HG03025 (cell line): ENCODE results near the gene KRR1.
"Not testable (repeated sequence)": the region's sequence is repeated elsewhere in the genome, so short reads cannot be mapped to it uniquely, and the experiment has no call there.

ENCODE experiments used
- ATAC-seq: cut with Tn5 transposase; IDR thresholded peaks from one replicate; pipeline ENCODE4 v1.9.1; 2021; ENCODE audit warnings: mild to moderate bottlenecking, moderate library complexity; ENCODE audit not compliant: unreplicated experiment, low FRiP score

Gene KRR1

GRCh38 chr12:75479963-75480461 lies 31.4 kb downstream of the KRR1 start:
- ATAC-seq: peak; percentile 35

- no peak for ATAC-seq
These were observed 33.2 kb downstream of the KRR1 start for GRCh38 chr12:75478116-75478794.

GRCh38 chr12:75477137-75477536 lies 34.3 kb downstream of the KRR1 start:
- ATAC-seq: no peak

- ATAC-seq: no peak
These were observed 35.3 kb downstream of the KRR1 start for GRCh38 chr12:75476071-75476470.

GRCh38 chr12:75474116-75474515 lies 37.3 kb downstream of the KRR1 start:
- ATAC-seq: no peak

GRCh38 chr12:75471902-75472890 lies 39.2 kb downstream of the KRR1 start:
- peak; percentile 78 for ATAC-seq

GRCh38 chr12:75460204-75460603 lies 51.2 kb downstream of the KRR1 start:
- ATAC-seq: no peak

GRCh38 chr12:75459755-75460154 lies 51.7 kb downstream of the KRR1 start:
- no peak for ATAC-seq

- ATAC-seq: not testable (repeated sequence)
These were observed 53.5 kb downstream of the KRR1 start for GRCh38 chr12:75457866-75458265.

- no peak for ATAC-seq
These were observed 54.2 kb downstream of the KRR1 start for GRCh38 chr12:75457191-75457590.

GRCh38 chr12:75455839-75456238 lies 55.6 kb downstream of the KRR1 start:
- ATAC-seq: no peak

GRCh38 chr12:75452675-75453330 lies 58.6 kb downstream of the KRR1 start:
- ATAC-seq: no peak

GRCh38 chr12:75447691-75448393 lies 63.6 kb downstream of the KRR1 start:
- ATAC-seq: no peak

GRCh38 chr12:75446857-75447256 lies 64.6 kb downstream of the KRR1 start:
- no peak for ATAC-seq

GRCh38 chr12:75445137-75445507 lies 66.3 kb downstream of the KRR1 start:
- not testable (repeated sequence) for ATAC-seq

GRCh38 chr12:75444429-75445136 lies 66.8 kb downstream of the KRR1 start:
- ATAC-seq: no peak

- no peak for ATAC-seq
These were observed 67.7 kb downstream of the KRR1 start for GRCh38 chr12:75443709-75444108.

GRCh38 chr12:75442454-75442853 lies 69.0 kb downstream of the KRR1 start:
- ATAC-seq: not testable (repeated sequence)

- ATAC-seq: not testable (repeated sequence)
These were observed 69.5 kb downstream of the KRR1 start for GRCh38 chr12:75441687-75442449.
